WI38 (cell line): Measurements from ENCODE around the gene ZDHHC18.
A peak's percentile ranks its signal among the peaks of the same experiment; 100 is the strongest.
"Not testable (repeated sequence)": the region's sequence is repeated elsewhere in the genome, so short reads cannot be mapped to it uniquely, and the experiment has no call there.

Experiments used
- H3K4me3 ChIP-seq: 2 replicates; pipeline ENCODE4 v1.5.1; 2011; ENCODE audit warnings: low read depth, mild to moderate bottlenecking, control low read depth, low read length
- TF ChIP-seq, protein P1 (sequence below): IDR thresholded peaks from 2 replicates; pipeline ENCODE4 v1.5.1; 2012; ENCODE audit warnings: low read depth, mild to moderate bottlenecking, control low read depth, low read length

ZDHHC18 gene

GRCh38 chr1:26792924-26793323, 33.6 kb upstream of the ZDHHC18 start:
- TF ChIP-seq, protein P1, sequence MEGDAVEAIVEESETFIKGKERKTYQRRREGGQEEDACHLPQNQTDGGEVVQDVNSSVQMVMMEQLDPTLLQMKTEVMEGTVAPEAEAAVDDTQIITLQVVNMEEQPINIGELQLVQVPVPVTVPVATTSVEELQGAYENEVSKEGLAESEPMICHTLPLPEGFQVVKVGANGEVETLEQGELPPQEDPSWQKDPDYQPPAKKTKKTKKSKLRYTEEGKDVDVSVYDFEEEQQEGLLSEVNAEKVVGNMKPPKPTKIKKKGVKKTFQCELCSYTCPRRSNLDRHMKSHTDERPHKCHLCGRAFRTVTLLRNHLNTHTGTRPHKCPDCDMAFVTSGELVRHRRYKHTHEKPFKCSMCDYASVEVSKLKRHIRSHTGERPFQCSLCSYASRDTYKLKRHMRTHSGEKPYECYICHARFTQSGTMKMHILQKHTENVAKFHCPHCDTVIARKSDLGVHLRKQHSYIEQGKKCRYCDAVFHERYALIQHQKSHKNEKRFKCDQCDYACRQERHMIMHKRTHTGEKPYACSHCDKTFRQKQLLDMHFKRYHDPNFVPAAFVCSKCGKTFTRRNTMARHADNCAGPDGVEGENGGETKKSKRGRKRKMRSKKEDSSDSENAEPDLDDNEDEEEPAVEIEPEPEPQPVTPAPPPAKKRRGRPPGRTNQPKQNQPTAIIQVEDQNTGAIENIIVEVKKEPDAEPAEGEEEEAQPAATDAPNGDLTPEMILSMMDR, result no peak

GRCh38 chr1:26794391-26794790, 32.1 kb upstream of the ZDHHC18 start:
- TF ChIP-seq, protein P1, result no peak
- H3K4me3 ChIP-seq, result no peak overlapping the region

More at GRCh38 chr1:26792924-26793323, 33.6 kb upstream of the ZDHHC18 start:
- H3K4me3 ChIP-seq, result no peak overlapping the region

GRCh38 chr1:26797627-26798026, 28.9 kb upstream of the ZDHHC18 start:
- TF ChIP-seq, protein P1, result no peak

DNA sequence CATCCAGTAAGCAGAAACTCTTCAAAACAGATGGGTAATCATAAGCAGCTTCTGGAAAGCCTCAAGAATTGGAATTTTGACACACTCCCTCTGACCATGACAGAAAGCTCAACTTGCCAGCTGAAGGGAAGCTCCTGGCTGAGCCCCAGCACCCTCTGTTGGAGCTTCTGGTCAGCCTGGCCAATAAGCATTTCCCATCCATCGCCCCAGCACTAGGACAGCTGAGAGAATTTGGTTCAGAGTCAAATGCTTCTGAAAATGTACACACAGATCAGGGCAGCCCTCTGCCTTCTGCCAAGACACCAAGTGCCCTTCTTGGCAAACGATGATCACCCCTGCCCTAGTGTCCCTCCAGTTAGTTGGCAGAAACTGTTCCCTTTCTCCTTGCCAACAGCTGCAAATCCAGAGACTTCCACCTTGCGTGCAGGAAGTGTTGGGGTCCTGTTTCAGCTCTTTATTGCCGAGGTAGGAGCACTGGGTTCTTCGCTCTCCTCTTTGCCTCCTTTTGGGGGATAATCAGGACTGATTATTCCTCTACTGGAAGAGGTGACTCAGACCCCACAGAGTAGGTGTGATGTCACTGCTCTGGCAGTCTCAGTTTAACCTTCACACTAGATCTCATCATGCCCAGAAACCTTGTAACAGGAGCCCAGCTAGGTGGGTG, 26.9 kb upstream of the ZDHHC18 start:
- H3K4me3 ChIP-seq, result peak overlapping the region; percentile 34
- TF ChIP-seq, protein P1, result no peak

More at GRCh38 chr1:26797627-26798026, 28.9 kb upstream of the ZDHHC18 start:
- no peak overlapping the region for H3K4me3 ChIP-seq

DNA sequence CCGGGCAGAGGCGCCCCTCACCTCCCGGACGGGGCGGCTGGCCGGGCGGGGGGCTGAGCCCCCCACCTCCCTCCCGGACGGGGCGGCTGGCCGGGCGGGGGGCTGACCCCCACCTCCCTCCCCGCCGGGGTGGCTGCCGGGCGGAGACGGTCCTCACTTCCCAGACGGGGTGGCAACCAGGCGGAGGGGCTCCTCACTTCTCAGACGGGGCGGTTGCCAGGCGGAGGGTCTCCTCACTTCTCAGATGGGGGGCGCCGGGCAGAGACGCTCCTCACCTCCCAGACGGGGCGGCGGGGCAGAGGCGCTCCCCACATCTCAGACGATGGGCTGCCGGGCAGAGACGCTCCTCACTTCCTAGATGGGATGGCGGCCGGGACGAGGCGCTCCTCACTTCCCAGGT, 22.6 kb upstream of the ZDHHC18 start:
- H3K4me3 ChIP-seq, result not testable (repeated sequence)

DNA sequence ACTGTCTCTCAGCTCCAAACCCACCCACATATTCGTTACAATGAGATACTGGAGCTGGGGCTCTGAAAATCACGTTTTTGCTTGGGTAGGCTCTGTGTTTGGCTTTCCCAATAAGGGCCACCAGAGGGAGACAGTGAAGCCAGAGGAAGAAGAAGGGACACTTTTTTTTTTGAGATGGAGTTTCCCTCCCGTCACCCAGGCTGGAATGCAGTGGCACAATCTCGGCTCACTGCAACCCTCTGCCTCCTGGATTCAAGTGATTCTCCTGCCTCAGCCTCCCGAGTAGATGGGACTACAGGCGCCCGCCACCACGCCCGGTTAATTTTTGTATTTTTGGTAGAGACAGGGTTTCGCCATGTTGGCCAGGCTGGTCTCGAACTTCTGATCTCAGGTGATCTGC, 16.4 kb upstream of the ZDHHC18 start:
- H3K4me3 ChIP-seq, result not testable (repeated sequence)
- TF ChIP-seq, protein P1, result peak; percentile 87

DNA sequence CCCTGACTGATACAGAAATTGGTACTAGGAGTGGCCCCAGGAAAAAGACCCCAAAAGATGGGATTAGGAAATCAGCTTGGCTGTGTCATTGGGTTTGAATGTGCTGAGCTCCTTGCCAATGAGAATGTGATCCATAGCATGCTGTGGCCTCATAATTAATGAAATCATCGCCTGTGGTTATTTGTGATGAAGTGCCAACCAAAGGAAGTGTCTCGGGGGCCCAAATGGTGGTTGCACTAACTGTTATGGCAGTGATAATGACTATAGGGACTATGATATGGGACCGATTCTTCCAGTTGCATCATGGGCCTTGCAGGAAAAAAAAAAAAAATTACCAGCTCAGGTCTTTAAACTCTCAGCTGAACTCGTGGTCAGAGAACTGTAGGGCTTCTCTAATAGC, 15.4 kb upstream of the ZDHHC18 start:
- H3K4me3 ChIP-seq, result no peak overlapping the region
- TF ChIP-seq, protein P1, result no peak

DNA sequence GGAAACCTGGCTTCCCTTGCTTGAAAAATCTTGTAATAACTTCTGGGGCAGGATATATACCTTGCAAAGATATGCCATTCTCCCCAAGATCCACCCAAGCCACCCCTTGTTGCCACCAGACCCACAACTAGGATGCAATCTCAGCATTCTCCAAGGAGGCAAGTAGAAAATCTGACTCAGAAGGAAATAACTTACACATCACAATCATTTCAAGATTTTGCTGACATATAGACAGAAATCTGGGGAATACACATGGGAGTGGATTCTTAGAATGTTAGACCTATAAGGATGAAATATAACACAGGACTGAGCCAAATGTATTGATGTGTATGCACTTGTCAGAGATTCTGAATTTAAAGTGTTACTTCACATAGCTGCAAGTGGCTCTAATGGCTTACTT, 14.8 kb upstream of the ZDHHC18 start:
- TF ChIP-seq, protein P1, result no peak
- H3K4me3 ChIP-seq, result no peak overlapping the region
